Vagina (tissue), 2 donors: Measurements from ENCODE around the gene UBAP1L.

ENCODE experiments used
- POLR2A ChIP-seq, 2 donors: fragments of 450-650 bp; IDR thresholded peaks; one replicate each; pipeline ENCODE4 v1.6.1; 2017; ENCODE audit warnings: antibody characterized with exemption in 2 of 2, mild to moderate bottlenecking in 2 of 2, moderate library complexity in 2 of 2
- POLR2AphosphoS5 ChIP-seq, 2 donors: sonication (generic); formaldehyde crosslinking; IDR thresholded peaks; one replicate each; pipeline ENCODE4 v1.9.0; 2017; ENCODE audit warnings: antibody characterized with exemption in 2 of 2, mild to moderate bottlenecking in 2 of 2, low read depth in 1 of 2; ENCODE audit not compliant: insufficient read depth in 1 of 2
- TF ChIP-seq, protein P1 (sequence below), 3 experiments: fragments of 450-650 bp in 2 of 3; fragments of 200-600 bp in 1 of 3; sonication (generic) in 1 of 3; IDR thresholded peaks; one replicate each; pipeline ENCODE4 v1.5.1; 2017 to 2019; ENCODE audit warnings: antibody characterized with exemption in 3 of 3, mild to moderate bottlenecking in 2 of 3, moderate library complexity in 2 of 3

DNA sequence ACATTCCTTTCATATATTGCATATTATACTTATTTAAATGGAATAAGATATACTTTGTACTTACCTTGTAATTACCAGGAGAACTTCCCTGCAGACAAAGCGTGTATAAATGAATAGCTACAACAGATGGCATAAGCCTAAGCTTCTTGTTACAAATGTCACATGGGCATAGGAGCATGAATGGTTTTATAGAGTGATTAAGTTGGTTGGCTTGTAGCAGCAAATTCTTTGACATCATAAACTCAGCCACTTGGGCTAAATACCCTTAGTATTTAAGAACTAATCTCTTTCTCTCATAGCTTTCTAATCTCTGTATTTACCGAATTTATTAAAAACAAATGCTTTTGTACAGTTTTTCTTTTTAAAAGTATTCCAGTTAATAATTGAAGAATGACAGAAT is at the start of gene UBAP1L:
- TF ChIP-seq, protein P1, sequence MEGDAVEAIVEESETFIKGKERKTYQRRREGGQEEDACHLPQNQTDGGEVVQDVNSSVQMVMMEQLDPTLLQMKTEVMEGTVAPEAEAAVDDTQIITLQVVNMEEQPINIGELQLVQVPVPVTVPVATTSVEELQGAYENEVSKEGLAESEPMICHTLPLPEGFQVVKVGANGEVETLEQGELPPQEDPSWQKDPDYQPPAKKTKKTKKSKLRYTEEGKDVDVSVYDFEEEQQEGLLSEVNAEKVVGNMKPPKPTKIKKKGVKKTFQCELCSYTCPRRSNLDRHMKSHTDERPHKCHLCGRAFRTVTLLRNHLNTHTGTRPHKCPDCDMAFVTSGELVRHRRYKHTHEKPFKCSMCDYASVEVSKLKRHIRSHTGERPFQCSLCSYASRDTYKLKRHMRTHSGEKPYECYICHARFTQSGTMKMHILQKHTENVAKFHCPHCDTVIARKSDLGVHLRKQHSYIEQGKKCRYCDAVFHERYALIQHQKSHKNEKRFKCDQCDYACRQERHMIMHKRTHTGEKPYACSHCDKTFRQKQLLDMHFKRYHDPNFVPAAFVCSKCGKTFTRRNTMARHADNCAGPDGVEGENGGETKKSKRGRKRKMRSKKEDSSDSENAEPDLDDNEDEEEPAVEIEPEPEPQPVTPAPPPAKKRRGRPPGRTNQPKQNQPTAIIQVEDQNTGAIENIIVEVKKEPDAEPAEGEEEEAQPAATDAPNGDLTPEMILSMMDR (IDR thresholded peaks at IDR 0.05) = no peak
- no peak for TF ChIP-seq POLR2A (IDR thresholded peaks at IDR 0.05)
- no peak for TF ChIP-seq POLR2AphosphoS5 (IDR thresholded peaks at IDR 0.05; ENCODE audit: insufficient read depth in 1 of 2, low read depth in 1 of 2)
